C4-2B (cell line): ENCODE measurements around the gene SKIC2.
"Not testable (repeated sequence)": the region's sequence is repeated elsewhere in the genome, so short reads cannot be mapped to it uniquely, and the experiment has no call there.

Source experiments
- H3K27ac ChIP-seq: fragments of 450-650 bp; 2 replicates; pipeline ENCODE4 v1.5.1; 2017
- CTCF ChIP-seq: fragments of 450-650 bp; conservative IDR thresholded peaks from 2 replicates; pipeline ENCODE4 v1.5.1; 2017; ENCODE audit warnings: mild to moderate bottlenecking
- ZFX ChIP-seq: fragments of 450-650 bp; IDR thresholded peaks from 2 replicates; pipeline ENCODE4 v1.6.1; 2017

Gene SKIC2

GRCh38 chr6:31920811-31921210, 38.2 kb upstream of the SKIC2 start:
- TF ChIP-seq ZFX = no peak
- TF ChIP-seq CTCF = no peak
- peak overlapping the region; percentile 75 for H3K27ac ChIP-seq

- H3K27ac ChIP-seq = no peak overlapping the region
- TF ChIP-seq CTCF = no peak
- TF ChIP-seq ZFX = no peak
Measured at GRCh38 chr6:31922942-31923341, 36.0 kb upstream of the SKIC2 start.

- TF ChIP-seq CTCF = no peak
- no peak for TF ChIP-seq ZFX
- no peak within 1 kb of the TSS for H3K27ac ChIP-seq
Measured at GRCh38 chr6:31927242-31927862, 31.6 kb upstream of the SKIC2 start, which contains the start of gene C2. Gene C2, plus strand, starts transcription at chr6:31927717. Its CDS starts 36 bp downstream, at chr6:31927753.

- no peak for TF ChIP-seq ZFX
- TF ChIP-seq CTCF = no peak
- no peak overlapping the region for H3K27ac ChIP-seq
Measured at GRCh38 chr6:31927863-31928671, 30.9 kb upstream of the SKIC2 start.

GRCh38 chr6:31928672-31928939, 30.4 kb upstream of the SKIC2 start:
- TF ChIP-seq CTCF = no peak
- no peak for TF ChIP-seq ZFX
- no peak overlapping the region for H3K27ac ChIP-seq

- TF ChIP-seq ZFX (no peak), CTCF (no peak)
Measured at GRCh38 chr6:31930962-31931361, 28.0 kb upstream of the SKIC2 start.

GRCh38 chr6:31932137-31932536, 26.8 kb upstream of the SKIC2 start:
- not testable (repeated sequence) for H3K27ac ChIP-seq

More at GRCh38 chr6:31930962-31931361, 28.0 kb upstream of the SKIC2 start:
- no peak overlapping the region for H3K27ac ChIP-seq

GRCh38 chr6:31933537-31933936, 25.4 kb upstream of the SKIC2 start:
- TF ChIP-seq ZFX = no peak
- TF ChIP-seq CTCF = no peak
- no peak overlapping the region for H3K27ac ChIP-seq
